Sigmoid colon (tissue), 4 donors: ENCODE measurements around the gene ZNF439.
"Not testable (repeated sequence)": the region's sequence is repeated elsewhere in the genome, so short reads cannot be mapped to it uniquely, and the experiment has no call there.

Source experiments
- CTCF ChIP-seq, 4 experiments: fragments of 450-650 bp in 3 of 4; fragments of 200-600 bp in 1 of 4; IDR thresholded peaks; one replicate each; pipeline ENCODE4 v1.5.1; 2016 to 2019; ENCODE audit warnings: antibody characterized with exemption in 4 of 4, mild to moderate bottlenecking in 3 of 4, moderate library complexity in 2 of 4
- EP300 ChIP-seq, 4 donors: sonication (generic); formaldehyde crosslinking; IDR thresholded peaks; one replicate each; pipeline ENCODE4 v1.6.1; 2017; ENCODE audit warnings: antibody characterized with exemption in 4 of 4
- POLR2A ChIP-seq, 2 donors: fragments of 450-650 bp; IDR thresholded peaks; one replicate each; pipeline ENCODE4 v1.6.1; 2016; ENCODE audit warnings: antibody characterized with exemption in 2 of 2, mild to moderate bottlenecking in 2 of 2, moderate library complexity in 2 of 2
- POLR2AphosphoS5 ChIP-seq, 4 donors: sonication (generic); formaldehyde crosslinking; IDR thresholded peaks; one replicate each; pipeline ENCODE4 v1.6.1; 2017; ENCODE audit warnings: antibody characterized with exemption in 4 of 4

GRCh38 chr19:11828957-11829876 is 19.3 kb upstream of the ZNF439 start:
- not testable (repeated sequence) for TF ChIP-seq CTCF, POLR2A, POLR2AphosphoS5, EP300 (IDR thresholded peaks at IDR 0.05)
